GM21723 (cell line): ENCODE results near the gene ASAP3.
"Not testable (repeated sequence)": the region's sequence is repeated elsewhere in the genome, so short reads cannot be mapped to it uniquely, and the experiment has no call there.

Source experiments
- ATAC-seq: cut with Tn5 transposase; IDR thresholded peaks from one replicate; pipeline ENCODE4 v1.9.1; 2021; ENCODE audit warnings: mild to moderate bottlenecking, moderate library complexity; ENCODE audit not compliant: unreplicated experiment

ASAP3 gene

DNA sequence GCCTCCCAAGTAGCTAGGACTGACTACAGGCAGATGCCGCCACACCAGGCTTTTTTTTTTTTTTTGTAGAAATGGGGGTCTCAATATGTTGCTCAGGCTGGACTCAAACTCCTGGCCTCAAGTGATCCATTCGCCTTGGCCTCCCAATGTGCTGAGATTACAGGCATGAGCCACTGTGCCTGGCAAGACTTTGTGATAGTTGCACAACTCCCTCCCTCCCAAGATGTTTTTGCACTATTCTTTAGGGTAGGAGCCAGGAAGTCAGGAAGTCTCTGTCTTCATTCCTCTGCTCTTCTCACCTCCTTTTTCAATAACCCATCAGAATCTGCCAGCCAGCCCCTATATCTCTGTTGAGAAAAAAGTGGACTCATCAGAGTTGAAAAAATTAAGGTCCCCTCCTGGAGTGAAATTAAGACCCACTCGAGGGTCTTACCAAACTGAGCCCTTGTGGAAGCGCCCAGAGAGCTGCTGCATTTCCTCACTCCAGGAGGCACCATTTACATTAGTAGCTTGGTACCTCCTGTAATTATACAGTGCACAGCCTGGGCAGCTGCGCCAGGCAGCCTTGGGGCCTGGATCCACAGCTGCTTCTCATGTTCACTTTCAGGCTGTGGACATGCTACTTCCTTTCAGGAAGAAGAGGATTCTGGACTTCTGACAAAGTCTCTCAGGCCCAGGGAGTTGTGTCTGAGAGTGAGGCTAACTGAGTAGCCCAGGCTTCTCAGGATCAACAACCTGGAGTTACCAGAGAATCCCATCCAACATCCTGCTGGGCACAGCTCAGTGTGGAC is 83.5 kb downstream of the ASAP3 start:
- no peak for ATAC-seq

DNA sequence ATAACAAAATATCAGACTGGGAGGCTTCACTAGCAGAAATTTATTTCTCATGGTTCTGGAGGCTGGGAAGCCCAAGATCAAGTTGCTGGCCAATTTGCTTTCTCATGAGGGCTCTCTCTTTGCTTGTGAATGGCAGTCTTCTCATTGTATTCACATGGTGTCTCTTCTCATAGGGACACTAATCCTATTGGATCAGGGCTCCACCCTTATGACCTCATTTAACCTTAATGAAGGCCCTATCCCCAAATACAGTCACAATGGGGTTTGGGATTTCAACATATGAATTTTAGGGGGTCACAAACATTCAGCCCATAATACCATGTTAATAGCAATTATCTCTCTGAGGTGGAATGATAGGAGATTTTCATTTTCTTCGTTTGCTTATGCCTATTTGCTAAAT is 84.8 kb downstream of the ASAP3 start:
- ATAC-seq: no peak

DNA sequence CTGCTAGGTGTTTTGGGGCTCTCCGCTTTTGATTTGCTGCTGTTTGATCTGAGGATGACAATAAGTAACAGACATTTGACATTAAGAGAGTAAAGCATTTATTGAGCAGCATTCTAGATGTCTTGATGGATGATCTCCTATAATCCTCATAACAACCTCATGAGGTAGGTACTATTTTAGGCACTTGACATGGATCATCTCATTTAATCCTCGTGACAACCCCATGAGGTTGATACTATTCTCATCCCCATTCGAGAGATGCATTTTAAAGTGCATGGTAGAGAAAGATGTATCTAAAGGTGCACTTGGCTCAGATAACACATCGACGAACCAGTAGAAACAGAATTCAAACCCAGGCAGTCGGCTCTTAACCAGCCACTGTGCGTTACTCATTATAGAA is 86.1 kb downstream of the ASAP3 start:
- no peak for ATAC-seq

DNA sequence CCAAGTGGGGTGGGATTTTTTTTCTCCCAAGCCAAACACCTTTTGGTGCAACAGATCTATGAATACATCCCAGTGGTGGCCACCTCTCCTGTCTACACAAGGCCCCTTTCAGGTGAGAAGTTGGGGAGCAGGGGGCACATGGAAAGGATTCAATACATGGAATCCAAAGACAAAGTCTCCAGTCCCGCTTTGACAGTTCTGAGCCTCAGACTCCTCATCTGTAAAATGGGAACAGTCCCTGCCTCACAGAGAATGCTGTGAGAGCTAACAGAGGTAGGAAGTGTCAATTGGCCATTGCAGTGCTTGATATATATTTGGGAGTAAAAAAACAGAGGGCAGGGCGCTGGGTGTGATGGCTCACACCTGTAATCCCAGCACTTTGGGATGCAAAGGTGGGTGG is 87.6 kb downstream of the ASAP3 start:
- ATAC-seq: no peak

DNA sequence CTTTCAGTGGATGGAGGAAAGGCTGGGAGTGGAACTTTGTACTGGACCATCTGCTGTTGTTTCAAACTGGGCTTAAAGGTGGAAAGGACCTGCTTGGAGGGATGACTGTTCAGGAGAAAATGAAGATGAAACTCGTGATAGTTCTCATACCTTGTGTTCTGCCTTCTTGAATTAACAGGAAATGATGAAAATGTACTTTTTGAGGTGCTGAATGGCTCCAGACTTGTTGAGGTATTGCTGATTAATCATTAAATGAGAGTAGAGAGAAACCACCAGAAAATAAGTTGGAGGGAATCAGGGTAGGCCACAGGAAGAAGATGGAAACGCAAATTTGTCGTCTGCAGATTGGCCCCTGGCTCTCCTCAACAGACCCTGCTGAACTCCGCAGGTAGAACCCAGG is 88.1 kb downstream of the ASAP3 start:
- ATAC-seq: no peak

DNA sequence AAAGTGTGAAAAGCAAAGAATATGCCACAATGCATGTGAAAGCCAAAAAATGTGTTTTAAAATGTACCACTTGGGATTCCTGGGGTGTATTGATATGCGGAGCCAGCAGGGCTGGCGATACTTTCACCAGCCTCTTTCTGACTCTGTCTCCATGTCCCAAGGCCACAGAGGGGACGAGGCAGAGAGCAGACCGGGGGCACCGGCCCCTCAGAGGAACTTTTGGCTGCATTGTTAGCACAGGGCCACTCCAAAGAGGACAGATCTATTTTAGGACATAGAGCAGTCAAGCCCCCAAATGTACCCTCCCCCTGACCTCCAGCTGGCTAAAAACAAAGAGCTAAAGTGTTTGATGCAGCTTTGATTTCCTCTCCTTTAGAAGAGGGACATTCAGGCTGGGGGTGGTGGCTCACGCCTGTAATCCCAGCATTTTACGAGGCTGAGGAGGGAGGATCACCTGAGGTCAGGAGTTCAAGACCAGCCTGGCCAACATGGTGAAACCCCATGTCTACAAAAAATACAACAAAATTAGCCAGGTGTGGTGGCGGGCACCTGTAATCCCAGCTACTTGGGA is 88.7 kb downstream of the ASAP3 start:
- ATAC-seq: no peak

DNA sequence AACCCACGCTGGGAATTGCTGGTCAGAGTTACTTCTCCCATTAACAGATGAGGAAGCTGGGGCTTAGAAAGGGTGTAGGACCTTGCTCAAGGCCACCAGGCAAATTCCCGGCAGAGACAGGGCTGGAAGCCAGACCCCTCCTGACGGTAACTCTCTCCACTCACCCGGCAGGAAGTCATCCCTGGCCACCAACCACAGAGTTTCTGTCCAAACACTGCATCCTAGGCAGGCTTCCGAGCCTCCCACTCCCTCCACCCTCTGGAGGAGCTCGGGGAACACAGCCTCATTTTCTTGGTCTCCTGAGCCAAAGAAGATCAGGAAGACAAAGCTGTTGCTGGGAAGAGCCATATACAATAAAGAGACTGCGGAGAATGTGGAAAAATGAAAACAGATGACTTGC is 89.3 kb downstream of the ASAP3 start:
- no peak for ATAC-seq

DNA sequence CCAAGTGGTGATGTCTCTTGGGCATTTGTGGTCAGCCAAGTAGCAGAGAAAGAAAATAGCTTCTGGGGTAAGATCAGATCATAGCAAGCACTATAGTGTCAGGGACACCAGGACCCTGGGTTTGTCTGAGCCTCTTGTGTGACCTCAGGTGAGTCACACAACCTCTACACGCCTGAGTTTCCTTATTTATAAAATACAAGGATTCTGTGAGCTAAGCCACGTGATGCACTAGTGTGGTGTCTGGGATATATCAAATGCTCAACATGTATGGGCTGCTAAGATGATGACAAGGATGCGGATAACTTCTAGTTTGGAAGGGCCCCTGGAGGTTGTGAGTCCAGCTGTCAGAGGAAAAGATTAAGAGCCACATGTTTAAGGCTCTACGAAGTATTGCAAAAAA is 89.8 kb downstream of the ASAP3 start:
- no peak for ATAC-seq

DNA sequence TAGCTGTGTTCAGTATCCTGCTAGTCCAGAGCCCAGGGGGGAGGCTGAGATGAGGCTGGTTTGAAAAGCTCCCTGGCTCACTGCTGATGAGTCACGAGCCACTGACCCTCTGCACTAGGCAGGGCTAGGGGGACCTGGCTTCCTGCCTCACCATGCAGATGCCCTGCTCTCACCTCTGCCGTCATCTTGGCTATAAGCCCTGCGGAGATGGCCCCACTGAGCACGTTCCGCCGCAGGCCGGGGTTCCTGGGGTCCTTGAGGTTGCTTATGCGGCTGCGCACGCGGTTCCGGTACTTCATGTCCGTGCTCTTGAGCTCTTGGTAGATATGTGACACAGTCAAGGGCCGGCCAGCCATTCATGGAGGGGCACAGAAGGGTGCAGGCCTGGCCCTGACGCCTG is 90.3 kb downstream of the ASAP3 start:
- ATAC-seq: no peak

DNA sequence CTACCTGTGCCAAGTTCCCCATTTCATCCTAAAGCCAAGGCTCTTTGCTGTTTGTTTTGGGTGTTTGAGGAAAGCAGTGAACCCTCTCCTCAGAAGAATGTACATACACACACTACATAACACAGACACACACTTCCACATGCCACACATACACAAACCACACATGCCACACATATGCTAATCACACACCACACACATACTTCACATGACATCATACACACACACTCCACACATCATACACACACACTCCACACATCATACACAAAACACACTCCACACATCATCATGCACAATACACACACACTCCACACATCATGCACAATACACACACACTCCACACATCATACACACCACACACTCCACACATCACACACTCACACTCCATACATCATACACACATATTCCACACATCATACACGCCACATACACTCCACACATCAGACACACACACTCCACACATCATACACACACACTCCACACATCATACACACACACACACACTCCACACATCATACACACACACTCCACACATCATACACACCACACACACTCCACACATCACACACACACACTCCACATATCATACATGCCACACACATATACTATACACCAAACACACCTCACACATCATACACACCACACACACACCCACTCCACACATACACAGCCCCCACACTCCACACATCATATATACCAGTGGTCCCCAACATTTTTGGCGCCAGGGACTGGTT is 91.7 kb downstream of the ASAP3 start:
- no peak for ATAC-seq

DNA sequence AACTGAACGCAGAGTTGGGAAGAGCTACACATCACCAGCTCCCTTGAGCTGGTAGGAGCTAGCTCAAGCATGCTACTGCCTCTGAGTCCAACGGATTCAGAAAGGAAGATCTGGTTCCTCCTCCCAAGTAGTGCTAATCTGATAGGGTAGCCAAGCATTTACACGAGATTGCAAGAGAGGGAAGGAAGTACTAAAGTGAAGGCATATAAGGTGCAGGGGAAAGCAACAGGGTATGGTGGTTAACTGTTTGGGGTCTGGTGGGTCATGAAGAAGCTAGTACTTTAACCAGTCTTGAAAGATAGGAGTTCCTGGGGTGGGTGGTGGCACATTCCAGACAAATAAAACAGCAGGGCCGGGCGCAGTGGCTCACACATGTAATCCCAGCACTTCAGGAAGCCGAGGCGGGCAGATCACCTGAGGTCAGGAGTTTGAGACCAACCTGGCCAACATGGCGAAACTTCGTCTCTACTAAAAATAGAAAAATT is 94.1 kb downstream of the ASAP3 start:
- no peak for ATAC-seq

DNA sequence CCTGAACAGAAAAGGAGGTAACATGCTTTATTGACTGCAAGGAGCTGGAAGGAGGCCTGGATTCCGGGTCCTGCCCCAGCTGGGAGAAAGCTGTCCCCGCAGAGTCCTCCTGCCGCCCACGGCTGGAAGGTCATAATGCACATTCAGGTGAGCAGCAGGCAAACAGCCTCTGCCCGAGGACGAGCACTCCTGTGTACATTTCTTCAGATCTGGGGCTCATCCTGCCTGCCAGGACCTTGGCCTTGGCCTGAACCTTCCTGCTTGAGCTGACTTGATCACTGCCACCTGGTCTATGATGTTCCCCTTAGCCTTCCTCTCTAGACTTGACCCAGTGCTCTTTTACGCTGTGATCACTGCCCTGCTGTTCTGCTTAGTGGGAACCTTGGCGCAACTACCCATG is 96.5 kb downstream of the ASAP3 start:
- ATAC-seq: no peak

DNA sequence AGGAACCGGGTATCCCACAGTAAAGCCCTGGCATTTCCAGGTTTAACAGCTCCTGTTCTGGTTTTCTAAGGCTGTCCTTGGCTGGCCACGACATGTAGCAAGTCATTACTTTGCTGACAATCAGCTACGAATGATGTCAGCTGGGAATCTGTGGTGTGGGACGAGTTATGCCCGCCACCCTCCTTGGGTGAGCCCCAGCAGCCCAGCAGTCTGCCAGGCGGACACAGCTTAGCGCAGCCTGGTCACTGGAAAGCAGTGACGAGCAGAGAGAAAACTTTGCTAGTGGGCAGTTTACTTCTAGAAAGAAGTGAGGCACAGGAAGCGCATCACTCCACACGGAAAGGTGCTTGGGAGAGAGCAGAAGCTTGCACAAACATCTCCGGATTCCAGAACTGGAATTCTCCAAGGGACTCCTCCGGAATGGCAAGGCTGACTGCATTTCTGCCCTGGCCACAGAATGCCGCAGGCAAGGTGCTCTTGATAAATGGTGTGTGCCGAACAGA is 98.8 kb downstream of the ASAP3 start:
- no peak for ATAC-seq

DNA sequence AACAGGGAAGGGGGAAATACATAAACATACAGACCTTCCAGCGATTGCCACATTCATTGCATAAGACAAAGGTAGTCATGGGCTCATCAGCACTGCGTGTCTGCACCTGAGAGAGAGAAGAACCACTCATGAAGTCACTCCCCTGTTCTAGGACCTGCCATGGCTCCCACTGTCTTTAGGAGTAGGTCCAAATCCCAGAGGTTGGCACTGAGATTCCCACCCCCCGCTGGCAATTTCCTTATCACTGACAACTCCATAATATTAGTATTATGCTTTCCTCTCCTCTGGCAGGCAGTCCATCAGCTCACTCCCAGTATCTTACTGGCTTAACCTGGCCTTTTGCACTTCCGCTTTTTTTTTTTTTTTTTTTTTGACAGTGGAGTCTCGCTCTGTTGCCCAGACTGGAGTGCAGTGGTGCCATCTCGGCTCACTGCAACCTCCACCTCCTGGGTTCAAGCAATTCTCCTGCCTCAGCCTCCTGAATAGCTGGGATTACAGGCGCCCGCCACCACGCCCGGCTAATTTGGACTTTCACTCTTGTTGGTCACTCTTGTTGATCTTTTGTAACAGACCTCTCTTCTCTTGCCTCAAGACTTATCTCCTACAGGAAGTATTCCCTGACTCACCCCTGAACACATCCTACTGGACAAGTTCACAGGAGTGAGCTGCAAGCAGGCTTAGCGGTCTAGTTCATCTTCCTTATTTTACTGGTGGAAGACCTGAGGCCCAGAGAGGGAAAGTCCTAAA is 99.5 kb downstream of the ASAP3 start:
- no peak for ATAC-seq

DNA sequence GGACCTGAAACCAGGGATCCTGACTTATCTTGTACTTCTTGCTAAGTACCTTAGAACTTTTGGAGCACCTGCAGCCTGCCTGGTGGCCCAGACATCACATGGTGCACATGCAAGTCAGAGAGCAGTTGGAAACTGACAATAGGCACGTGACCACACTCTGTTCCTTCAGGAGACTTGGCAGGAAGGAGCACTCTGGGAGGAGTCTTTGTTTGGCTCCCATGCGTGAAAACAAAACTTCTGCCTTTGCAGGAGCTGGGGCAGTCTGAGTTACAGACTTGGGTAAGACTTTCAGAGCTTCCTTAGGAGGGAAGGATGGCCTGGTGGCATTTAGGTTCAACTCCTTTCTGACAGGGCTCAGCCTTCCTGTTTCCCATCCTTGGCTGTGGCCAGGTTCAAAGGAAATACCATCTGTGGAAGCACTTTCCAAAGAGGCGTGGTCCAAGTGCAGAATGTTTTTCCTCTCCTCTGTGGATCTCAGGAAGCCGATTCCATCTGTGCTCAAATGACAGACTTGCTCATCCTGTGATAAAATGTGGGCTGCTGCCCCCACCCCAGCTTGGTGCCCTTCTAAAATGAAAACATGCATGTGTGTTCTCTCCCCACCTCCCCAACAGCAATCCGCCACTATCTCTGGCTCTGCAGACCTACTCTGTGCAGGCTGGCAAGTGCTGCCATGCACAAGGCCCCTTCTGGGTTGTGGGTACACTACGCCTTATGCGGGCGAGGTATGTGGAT is 100.2 kb downstream of the ASAP3 start:
- ATAC-seq: no peak

DNA sequence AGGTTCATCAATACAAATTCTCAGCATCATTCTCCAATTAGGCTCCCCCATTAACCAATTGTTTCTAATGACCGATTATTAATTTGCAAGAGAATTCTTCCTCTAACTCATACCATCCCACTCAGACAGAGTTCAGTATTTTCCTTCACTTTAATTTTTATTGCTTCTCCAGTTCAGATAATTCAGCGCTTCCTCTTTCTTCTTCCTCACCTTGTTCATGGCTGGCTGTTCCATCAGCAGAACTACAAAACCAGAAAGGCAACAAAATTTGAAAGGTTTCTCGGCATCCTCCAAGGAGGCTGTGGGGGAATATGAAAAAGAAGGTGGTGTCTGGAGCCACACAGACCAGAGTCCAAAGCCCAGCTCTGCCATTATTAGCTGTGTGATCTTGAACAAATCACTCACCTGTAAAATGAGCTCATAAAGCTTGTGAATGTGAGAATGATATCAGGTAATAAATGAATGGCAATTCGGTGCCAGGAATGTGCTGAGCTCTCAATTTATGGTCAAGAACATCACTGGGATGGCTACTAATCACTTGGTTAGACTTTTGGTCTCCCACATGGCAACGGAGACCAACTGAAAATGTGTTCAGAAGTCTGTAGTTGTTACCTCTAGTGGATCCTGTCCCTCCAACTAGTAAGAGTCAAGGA is 102.6 kb downstream of the ASAP3 start:
- ATAC-seq: no peak

DNA sequence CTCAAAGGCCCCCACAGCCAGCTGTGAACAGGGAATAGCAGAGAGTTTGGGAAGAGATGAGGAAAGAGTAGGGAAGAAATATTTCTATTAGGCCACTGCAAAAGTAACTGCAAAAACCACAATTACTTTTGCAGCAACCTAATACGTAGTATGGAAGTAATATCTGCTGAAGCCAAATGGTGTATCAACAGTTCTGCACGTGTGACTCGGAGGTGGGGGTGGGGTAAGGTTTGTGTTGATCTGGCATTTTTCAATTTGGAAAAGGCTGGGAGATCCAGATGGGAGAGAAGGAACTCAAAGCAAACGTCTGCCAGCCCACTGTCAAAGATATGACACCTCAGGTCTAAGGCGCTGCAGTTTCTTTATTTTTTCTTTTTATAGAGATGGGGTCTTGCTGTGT is 103.3 kb downstream of the ASAP3 start:
- no peak for ATAC-seq

DNA sequence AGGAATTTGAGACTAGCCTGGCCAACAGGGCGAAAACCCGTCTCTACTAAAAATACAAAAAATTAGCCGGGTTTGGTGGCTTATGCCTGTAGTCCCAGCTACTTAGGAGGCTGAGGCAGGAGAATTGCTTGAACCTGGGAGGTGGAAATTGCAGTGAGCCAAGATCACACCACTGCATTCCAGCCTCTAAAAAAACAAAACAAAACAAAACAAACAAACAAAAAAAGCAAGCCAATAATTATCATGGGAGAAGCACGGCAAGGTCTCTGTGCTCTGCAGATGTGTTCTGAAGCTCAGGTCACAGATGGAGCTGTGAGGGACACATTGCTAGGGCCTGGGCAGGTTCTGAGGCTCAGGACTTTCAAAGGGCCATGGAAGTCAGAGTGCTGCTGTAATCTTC is 103.7 kb downstream of the ASAP3 start:
- ATAC-seq: not testable (repeated sequence)
